ENCODE results near the gene CNKSR1.

CNKSR1 gene

DNA sequence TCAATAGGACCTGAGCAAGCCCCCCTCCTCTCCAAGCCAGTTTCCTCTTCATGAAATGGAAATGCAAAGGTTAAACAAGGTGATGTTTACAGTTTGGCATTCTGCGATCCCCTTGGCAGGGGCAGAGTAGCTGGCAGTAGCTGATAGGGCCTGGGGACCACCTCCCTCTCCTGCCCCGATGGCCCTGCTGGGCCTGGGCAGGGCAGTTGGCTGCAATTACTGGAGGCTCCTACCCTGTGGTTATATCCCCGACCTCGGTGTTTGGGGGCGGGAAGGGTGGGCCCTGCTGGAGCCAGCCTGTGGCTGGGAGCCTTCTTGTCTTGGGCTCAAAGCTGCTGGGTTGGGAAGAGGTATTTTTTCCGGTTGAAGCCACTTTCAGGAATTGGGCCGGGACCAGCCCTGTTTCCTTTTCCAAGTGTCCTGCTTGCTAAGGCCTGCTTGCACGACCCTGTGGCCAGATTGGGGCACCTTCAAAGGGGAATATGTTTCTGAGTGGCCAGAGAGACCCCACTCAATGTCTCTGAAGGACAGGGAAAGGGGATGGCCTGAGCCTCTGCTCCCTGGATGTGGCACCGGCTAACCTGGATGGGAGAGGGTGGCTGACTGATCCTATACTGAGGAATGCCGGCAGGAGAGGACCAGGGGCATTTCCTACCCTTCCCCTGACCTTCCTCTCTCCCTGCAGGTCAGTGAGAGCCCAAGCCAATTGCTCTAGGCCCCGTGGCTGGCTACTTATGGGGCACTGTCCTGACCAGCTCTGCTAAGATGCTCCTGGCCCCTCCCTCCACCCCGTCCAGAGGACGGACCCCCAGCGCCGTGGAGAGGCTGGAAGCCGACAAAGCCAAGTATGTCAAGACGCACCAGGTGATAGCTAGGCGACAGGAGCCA lies 16.5 kb upstream of the CNKSR1 start:
- DNase-seq (ENCODE audit: low spot score): no peak

DNA sequence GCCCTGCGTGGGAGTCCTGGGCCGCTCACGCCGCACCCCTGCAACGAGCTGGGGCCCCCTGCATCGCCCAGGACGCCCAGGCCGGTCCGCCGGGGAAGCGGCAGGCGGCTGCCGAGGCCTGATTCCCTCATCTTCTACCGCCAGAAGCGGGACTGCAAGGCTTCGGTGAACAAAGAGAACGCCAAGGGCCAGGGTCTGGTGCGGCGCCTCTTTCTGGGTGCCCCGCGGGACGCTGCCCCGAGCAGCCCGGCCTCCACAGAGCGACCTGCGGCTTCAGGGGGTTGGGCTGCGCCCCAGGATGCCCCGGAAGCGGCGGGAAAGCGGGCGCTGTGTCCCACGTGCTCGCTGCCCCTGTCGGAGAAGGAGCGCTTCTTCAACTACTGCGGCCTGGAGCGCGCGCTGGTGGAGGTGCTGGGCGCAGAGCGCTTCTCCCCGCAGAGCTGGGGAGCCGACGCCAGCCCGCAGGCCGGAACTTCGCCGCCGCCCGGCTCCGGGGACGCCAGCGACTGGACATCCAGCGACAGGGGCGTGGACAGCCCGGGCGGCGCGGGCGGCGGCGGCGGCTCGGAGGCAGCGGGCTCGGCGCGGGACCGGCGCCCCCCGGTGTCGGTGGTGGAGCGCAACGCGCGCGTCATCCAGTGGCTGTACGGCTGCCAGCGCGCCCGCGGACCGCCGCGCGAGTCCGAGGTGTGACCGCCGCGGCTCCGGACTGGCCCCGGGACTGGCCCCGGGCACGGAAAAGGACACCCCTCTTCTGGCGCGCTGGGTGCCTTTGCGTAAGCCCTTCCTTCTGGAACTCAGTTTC lies 15.7 kb upstream of the CNKSR1 start:
- peak; percentile 32 for DNase-seq (ENCODE audit: low spot score)

GRCh38 chr1:26162220-26162709 lies 15.0 kb upstream of the CNKSR1 start:
- no peak for DNase-seq (ENCODE audit: low spot score)

- no peak for DNase-seq (ENCODE audit: low spot score)
Observed at GRCh38 chr1:26163684-26164035, 13.6 kb upstream of the CNKSR1 start.

DNA sequence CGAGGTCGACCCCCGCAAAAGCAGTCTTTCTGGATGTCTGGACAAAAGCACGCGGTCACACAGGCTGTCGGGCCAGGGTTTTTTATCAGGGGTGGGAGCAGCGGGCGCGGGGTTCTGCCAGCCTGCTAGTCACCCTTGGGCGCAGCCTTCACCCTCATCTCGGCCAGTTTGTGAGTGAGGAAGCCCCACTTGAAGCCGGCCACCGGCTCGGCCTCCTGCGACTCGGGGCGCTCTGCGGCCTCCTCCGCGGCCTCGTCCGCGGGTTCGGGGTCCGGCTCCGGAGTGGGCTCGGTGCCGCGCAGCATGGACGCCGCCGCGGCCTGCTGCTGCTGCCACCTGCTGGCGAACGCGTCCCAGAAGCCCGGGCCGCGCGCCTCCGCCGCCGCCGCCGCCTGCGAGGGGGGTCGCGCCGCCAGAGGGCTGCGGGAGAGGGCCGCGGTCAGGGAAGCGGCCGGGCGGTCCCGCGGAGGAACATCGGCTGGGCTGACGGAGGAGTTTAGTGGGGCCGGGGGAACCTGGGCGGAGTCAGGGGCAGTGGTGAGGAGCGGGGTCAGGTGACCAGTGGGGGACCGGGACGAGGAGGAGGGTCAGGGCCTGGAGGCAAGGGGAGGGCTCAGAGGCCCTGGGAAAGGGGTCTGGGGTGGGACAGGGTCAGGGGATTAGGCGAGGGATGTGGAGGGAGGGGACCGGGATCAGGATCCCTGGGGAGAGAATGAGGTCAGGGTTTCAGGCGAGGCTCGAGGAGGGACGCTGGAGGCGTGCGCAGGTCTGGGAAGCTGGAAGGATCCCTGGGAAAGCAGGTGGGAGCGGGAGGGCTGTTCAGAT lies 13.0 kb upstream of the CNKSR1 start:
- no peak for DNase-seq (ENCODE audit: low spot score)

DNA sequence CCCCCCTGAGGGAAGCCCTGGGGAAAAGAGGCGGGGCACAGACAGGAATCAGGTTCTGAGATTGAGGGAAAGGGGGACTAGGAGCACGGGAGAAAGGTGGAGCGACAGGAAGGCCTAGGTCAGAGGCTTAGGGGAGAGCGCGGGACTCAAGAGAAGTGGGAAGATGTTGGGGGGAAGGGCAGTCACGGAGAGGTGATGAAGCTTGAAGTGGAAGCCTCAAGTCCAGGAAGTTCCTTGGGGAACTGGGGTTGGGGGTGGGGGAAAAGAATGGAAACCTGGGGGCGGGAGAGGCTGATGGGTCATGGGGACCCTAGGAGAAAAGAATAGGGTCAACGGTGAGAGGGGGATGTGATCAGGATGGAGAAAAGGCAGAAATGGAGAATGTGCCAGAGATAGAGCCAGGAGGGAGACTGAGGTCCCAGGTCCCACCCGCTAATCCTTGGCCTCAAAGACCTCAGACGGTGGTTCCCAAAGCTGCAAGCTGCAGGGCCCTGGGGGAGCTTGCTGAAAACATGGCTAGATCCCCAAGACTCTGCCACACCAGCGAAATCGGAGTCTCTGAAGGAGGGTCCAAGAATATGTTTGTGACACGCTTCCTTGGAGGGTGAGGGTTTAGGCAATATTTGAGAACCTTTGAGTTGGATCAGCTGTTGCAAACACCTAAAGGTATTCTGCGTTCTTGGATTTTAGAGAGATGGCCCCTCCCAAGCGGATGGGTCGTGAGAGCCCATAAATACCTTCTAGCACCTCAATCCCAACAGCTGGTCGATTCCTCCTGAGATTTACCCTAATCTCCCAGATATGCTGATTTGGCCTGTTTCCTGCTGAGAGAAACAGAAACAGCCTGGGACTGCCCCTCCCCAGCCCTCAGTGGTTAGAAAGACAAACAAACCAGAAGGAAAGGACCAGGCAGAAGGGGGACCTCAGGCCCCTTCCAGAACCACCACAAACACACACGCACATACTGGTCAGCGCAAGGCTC lies 12.1 kb upstream of the CNKSR1 start:
- DNase-seq (ENCODE audit: low spot score): no peak

GRCh38 chr1:26166719-26167281 lies 10.5 kb upstream of the CNKSR1 start:
- no peak for DNase-seq (ENCODE audit: low spot score)

DNA sequence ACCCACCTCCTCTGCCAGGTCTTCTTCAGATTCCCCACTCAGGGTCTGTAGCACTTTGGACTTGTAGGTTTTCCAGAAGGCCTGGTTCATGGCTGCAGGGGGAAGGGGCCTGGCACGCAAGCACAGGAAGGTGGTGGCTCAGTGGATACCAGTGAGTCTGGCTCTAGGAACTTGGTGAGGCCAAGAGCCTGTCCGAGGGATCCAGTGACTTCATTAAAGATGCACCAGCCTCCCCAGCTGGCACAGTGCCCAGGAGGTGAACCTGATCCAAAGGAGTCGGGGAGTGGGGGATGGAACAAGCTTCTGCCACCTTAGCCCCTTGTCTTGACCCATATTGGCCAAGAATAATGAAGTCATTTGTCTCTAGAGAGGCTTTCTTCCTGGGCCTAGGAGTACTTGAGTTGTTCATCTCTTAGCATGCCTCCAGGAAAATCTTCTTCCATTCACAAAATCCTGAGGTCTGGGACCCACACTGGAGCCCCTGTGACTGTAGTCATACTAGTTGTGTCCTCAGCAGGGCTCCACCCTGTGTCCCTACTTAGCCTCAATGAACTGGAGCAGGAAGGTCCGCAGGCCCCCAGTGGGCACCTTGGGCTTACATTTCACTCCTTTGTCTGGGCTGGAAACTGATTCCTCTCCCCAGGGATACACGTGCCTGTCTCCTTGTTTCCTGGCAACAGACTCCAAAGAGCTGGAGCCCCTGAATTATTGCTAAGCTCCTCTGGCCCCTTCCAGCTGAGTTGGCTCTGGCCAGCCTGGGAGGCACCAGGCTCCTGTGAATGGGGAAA lies 8.7 kb upstream of the CNKSR1 start, which contains the start of gene C1orf232:
TSS of gene C1orf232 (minus strand) at position 554 of the 788 bp plus-strand sequence. CDS start at position 90, 464 bp downstream.
- DNase-seq (ENCODE audit: low spot score): no peak

DNA sequence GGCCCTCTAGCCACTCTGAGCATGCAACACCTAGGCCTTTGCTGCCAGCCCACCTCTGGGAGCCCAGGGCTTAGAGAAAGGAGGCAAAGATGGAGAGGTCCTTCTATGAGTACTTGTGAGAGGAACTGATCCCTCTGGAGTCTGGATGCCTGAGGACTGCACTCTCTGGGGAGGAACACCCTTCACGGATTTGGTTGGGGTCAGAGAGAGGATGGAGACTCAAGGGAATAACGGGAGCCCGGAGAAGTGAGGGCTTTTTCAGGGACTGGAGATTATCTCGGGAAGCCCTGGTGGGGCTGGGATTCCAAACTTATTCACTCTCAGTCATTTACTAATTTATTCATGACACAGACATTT lies 8.1 kb upstream of the CNKSR1 start:
- DNase-seq (ENCODE audit: low spot score): no peak

DNA sequence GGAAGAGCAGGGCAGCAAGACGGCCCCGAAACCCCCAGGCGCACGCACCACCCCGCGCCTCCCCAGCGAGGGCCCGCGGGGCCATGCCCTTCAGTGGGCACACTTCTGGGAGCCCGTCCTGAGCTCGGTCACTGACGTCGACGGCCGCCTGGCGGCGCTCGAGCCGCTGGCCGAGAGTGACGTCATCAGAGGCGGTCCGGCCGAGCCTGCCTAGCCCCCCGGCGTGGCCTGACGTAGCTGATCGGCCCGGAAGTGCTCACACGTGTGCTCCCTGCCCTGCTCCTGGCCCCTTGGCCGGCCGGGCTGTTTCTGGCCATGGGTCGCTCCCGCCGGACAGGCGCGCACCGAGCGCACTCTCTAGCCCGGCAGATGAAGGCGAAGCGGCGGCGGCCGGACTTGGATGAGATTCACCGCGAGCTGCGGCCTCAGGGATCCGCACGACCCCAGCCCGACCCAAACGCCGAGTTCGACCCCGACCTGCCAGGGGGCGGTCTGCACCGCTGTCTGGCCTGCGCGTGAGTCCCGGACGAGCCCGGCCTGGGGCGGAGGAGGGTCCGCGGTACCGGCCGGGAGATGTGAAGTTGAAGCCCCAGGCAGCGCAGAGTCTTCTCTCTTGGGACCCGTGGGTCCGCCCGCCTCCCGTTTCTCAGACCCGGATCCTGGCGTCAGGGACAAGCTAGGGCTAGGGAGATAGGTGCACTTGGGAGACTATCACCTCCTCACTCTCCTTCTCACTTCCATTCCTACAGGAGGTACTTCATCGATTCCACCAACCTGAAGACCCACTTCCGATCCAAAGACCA lies 7.4 kb upstream of the CNKSR1 start, which contains the start of gene ZNF593:
TSS of gene ZNF593 (plus strand) at position 240 of the 803 bp plus-strand sequence. CDS start at position 316, 76 bp downstream.
- peak; percentile 91 for DNase-seq (ENCODE audit: low spot score)

DNA sequence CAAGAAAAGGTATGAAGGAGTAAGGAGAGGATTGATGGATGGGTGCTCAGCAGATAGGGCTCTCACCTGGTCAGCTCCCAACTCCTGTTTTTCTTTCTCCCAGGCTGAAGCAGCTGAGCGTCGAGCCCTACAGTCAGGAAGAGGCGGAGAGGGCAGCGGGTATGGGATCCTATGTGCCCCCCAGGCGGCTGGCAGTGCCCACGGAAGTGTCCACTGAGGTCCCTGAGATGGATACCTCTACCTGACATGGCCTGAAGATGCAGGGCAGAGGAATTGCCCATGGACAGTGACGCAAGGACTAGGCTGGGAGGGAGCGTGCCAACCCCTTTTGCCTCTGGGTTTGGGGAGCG lies 6.8 kb upstream of the CNKSR1 start:
- DNase-seq (ENCODE audit: low spot score): no peak

DNA sequence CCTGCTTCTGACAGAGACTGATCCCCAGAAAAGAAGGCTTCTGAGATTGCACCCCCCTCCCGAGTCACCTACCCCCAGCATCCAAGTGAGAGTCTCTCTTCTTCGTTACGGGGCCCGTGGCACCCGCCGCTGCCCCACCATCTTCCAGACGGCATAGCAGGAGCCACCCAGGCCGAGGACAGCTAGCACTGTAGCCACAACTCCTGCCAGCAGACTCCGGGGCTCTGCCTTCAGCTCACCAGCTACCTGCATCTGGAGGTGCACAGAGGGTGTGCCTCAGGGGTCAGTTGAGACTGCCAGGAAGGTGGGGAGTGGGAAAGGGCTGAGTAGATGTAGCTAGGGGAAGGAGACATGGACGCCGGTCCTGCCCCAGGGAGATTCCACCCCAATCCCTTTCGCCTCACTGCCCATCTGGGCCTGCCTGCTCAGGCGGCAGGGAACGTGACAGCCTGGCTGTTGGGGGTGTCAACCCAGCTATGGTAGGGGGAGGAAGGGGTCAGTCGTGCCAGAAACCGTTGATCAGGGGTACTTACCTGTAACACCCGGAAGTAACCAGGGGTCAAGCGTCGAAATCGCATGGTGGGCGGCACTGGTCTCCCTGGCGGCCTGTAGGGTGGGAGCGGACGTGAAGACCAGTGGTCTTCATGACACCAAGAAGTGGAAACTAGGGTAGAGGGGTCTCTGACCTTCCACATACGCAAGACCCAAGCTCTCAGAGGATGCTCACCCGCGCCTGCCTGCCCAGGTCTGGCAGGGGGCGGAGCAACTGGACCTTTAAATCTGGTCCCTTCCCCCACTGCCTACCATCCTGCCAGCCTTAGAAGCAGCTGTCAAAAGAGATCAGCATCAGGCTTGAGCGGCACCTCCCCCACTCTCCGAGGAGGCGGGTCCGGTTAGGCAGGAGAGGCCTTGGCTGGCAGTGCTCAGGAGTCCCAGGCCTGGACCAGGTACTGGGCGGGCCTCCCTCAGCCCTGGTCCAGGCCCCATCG lies 5.9 kb upstream of the CNKSR1 start, which contains the start of gene ZNF593OS:
TSS of gene ZNF593OS (minus strand) at position 749 of the 989 bp plus-strand sequence. CDS start at position 578, 171 bp downstream.
- DNase-seq (ENCODE audit: low spot score): no peak

- DNase-seq (ENCODE audit: low spot score): no peak
Observed at GRCh38 chr1:26175346-26175745, 1.9 kb upstream of the CNKSR1 start.

DNA sequence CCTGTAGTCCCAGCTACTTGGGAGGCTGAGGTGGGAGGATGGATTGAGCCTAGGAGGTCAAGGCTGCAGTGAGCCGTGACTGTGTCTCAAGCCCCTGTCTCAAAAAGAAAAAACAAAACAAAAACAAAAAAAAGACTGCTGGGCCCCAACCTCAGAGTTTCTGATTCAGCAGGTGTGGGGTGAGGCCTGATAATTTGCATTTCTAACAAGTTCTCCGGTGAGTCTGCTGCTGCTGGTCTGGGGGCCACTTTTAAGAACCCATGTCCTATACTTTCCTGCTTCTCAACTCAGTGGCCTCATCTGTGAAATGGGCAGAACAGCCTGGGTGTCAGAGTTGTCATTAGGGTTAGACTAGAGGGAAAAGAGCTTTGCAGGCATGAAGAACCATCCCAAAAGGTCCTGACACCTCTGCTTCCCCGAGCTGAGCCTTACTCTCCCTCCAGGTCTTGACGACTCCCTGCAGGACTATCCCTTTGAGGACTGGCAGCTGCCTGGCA lies 2.8 kb downstream of the CNKSR1 start:
- no peak for DNase-seq (ENCODE audit: low spot score)

- DNase-seq (ENCODE audit: low spot score): no peak
Observed at GRCh38 chr1:26181586-26182382, 4.5 kb downstream of the CNKSR1 start.

DNA sequence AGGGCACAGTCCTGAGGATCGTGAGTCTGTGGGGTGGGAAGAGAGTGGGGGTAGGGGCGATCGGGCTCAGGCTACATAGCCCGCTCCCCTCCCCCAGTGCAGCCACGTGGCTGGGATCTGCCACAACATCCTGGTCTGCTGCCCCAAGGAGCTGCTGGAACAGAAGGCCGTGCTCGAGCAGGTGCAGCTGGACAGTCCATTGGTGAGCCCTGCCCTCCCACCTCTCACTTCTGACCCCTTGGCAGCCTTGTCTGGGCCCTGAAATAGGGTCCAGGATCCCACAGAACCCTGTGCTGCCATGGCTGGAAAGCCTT lies 5.0 kb downstream of the CNKSR1 start:
- no peak for DNase-seq (ENCODE audit: low spot score)

- DNase-seq (ENCODE audit: low spot score): no peak
Observed at GRCh38 chr1:26184086-26184485, 6.8 kb downstream of the CNKSR1 start.

All from globus pallidus (tissue), 1 donor.